ENCODE data around the gene APOBEC3H. TPM values are rescaled to one million over a fixed set of nuclear protein-coding genes. Genes with fewer than 3 reads are reported as not detected.

APOBEC3H gene
- total and polyA plus RNA-seq, 2 donors (not counting 3 experiments of a cell fraction or from before 2014, with no cell fraction given) = not detected

DNA sequence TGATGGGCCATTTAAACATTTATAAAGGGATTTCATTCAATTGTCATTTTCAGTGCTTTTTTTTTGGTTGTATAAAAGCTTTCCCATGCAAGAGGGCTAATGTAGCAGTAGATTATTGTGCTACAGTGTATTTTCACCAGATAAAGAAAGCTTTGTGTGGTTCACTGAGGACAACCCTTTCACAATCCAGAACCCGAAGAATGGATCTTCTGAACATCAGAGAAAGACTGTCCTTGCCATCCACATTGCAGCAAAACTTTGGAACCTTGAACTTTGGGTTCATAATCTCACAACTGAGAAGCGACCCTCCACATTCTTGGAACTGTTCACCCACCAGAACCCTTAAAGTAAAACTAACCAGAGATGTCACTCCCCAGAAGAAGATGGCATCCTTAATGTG is 9.3 kb downstream of the APOBEC3H start:
- ChIA-PET POLR2A (interaction anchor here (0.5 kb wide), 1 partner anchor 66 kb away, joined by 6 read pairs; no protein-coding TSS in a partner anchor), CTCF (interaction anchor here (1.1 kb wide), 2 partner anchors 8 to 337 kb away, joined by 3 to 6 read pairs; no protein-coding TSS in a partner anchor)
- Histone ChIP-seq H3K9me1 (replicated peaks; ENCODE audit: control insufficient read depth, extremely low read depth, insufficient read depth, low read length) (no peaks in the 10 kb centered on the region), H3K4me2 (ENCODE audit: insufficient read depth, low read length) (no peak overlapping the region), H3K9ac (replicated peaks; ENCODE audit: extremely low read depth, insufficient read depth, low read length) (no peak overlapping the region), H3K4me1 (ENCODE audit: control insufficient read depth, extremely low read depth, insufficient read depth, low read length) (no peaks in the 10 kb centered on the region), H3K79me2 (ENCODE audit: control insufficient read depth, insufficient read depth, low read length) (no peaks in the 10 kb centered on the region), H4K20me1 (replicated peaks; ENCODE audit: control insufficient read depth, extremely low read depth, insufficient read depth, low read length) (no peaks in the 10 kb centered on the region), H3K4me3 (replicated peaks in 1 of 3; ENCODE audit: insufficient read depth in 1 of 3, low read depth in 1 of 3, low read length in 3 of 3) (no peak overlapping the region), H3K27ac (ENCODE audit: insufficient read depth, low read depth, low read length) (no peak overlapping the region), H2AFZ (ENCODE audit: low read depth, low read length) (no peak overlapping the region), H3K36me3 (ENCODE audit: control insufficient read depth in 2 of 2, extremely low read depth in 1 of 2, insufficient read depth in 2 of 2, low read length in 2 of 2) (no peaks in the 10 kb centered on the region), H3K9me3 (replicated peaks; ENCODE audit: control insufficient read depth, insufficient read depth, low read length) (no peaks in the 10 kb centered on the region), H3K27me3 (ENCODE audit: control insufficient read depth in 2 of 2, insufficient read depth in 2 of 2, low read length in 2 of 2) (peaks cover 2 to 10% of the 10 kb centered on the region in 2 experiments)
- TF ChIP-seq GATA2 (IDR thresholded peaks at IDR 0.05; ENCODE audit: insufficient read depth, insufficient read length, low read depth, low read length) (no peak), JUN (IDR thresholded peaks at IDR 0.05; ENCODE audit: borderline replicate concordance, insufficient read depth, insufficient read length, low read depth) (no peak), MYC (IDR thresholded peaks at IDR 0.05; ENCODE audit: low read depth, low read length) (no peak), EZH2 (IDR thresholded peaks at IDR 0.05; ENCODE audit: borderline replicate concordance, low read depth, low read length, severe bottlenecking) (no peak), FOS (IDR thresholded peaks at IDR 0.05; ENCODE audit: borderline replicate concordance, insufficient read depth, low read length) (no peak), POLR2AphosphoS5 (IDR thresholded peaks at IDR 0.05; ENCODE audit: insufficient read depth, low read depth, low read length) (no peak), POLR2A (IDR thresholded peaks at IDR 0.05; ENCODE audit: low read depth, low read length) (no peak)
- TF ChIP-seq, protein P1, sequence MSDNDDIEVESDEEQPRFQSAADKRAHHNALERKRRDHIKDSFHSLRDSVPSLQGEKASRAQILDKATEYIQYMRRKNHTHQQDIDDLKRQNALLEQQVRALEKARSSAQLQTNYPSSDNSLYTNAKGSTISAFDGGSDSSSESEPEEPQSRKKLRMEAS (IDR thresholded peaks at IDR 0.05; ENCODE audit: insufficient read depth, insufficient read length) = no peak
- TF ChIP-seq, protein P2, sequence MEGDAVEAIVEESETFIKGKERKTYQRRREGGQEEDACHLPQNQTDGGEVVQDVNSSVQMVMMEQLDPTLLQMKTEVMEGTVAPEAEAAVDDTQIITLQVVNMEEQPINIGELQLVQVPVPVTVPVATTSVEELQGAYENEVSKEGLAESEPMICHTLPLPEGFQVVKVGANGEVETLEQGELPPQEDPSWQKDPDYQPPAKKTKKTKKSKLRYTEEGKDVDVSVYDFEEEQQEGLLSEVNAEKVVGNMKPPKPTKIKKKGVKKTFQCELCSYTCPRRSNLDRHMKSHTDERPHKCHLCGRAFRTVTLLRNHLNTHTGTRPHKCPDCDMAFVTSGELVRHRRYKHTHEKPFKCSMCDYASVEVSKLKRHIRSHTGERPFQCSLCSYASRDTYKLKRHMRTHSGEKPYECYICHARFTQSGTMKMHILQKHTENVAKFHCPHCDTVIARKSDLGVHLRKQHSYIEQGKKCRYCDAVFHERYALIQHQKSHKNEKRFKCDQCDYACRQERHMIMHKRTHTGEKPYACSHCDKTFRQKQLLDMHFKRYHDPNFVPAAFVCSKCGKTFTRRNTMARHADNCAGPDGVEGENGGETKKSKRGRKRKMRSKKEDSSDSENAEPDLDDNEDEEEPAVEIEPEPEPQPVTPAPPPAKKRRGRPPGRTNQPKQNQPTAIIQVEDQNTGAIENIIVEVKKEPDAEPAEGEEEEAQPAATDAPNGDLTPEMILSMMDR (IDR thresholded peaks at IDR 0.05; ENCODE audit: extremely low read depth in 1 of 2, insufficient read depth in 1 of 2, low read depth in 1 of 2, low read length in 2 of 2) = no peak
- no TSS peak for BruUV-seq (replicated peaks)
- FAIRE-seq (no peak), DNase-seq (ENCODE audit: low read depth, low spot score) (no peak)
- intact Hi-C loops (cut with micrococcal nuclease) = no loop called here
- dilution Hi-C loops (cut with MboI; ENCODE audit: extremely low pct_ligation_motif_present, low sequenced_read_pairs) = no loop called here
